B cell (primary cell): ENCODE measurements around the gene ALOX15B. TPM values are rescaled to one million over a fixed set of nuclear protein-coding genes. Genes with fewer than 3 reads are reported as not detected.

ENCODE experiments used
- ATAC-seq: fragments of 200-7000 bp; cut with Tn5 transposase; one replicate; pipeline ENCODE4 v1.10.0; 2021; ENCODE audit warnings: low read depth, mild to moderate bottlenecking, moderate number of reproducible peaks, moderate library complexity
- CTCF ChIA-PET: fragments of 350-600 bp; sonication (Branson Sonifier 250); formaldehyde crosslinking; loops from one replicate; lab custom pipeline; 2021; ENCODE audit warnings: antibody characterized with exemption, inconsistent platforms; lab: Charles Lee
- POLR2A ChIA-PET: fragments of 350-600 bp; sonication (Branson Sonifier 250); formaldehyde crosslinking; loops from one replicate; lab custom pipeline; 2021; ENCODE audit warnings: antibody characterized with exemption; lab: Charles Lee
- DNase-seq: peaks from one replicate; pipeline ENCODE4 v3.0.0; 2013
- H2AFZ ChIP-seq: 2 replicates; pipeline ENCODE4 v1.6.1; 2012; ENCODE audit warnings: mild to moderate bottlenecking, low read depth, low read length; ENCODE audit not compliant: insufficient read depth, poor library complexity, severe bottlenecking
- H3K27ac ChIP-seq, 2 donors: 1 replicate in 1 of 2; 2 replicates in 1 of 2; pipeline ENCODE4 v1.5.1; 2012 to 2013; ENCODE audit warnings: low read length in 2 of 2, mild to moderate bottlenecking in 2 of 2, moderate library complexity in 1 of 2
- H3K27me3 ChIP-seq, 4 experiments: fragments of 200-600 bp in 1 of 4; sonication (generic) in 1 of 4; replicated peaks in 1 of 4; 1 replicate in 2 of 4; 2 replicates in 2 of 4; pipeline versions ENCODE4 v1.6.1 to v1.7.0; 2013 to 2016; ENCODE audit warnings: low read length in 3 of 4, mild to moderate bottlenecking in 2 of 4, mixed read lengths in 1 of 4, moderate library complexity in 1 of 4; ENCODE audit not compliant: insufficient read depth in 4 of 4, control insufficient read depth in 3 of 4; ENCODE audit errors: control extremely low read depth in 1 of 4
- H3K36me3 ChIP-seq, 2 experiments: replicated peaks in 1 of 2; 1 replicate in 1 of 2; 2 replicates in 1 of 2; pipeline versions ENCODE4 v1.6.1 to v1.7.1; 2013; ENCODE audit warnings: low read length in 1 of 2; ENCODE audit not compliant: insufficient read depth in 2 of 2, control insufficient read depth in 1 of 2; ENCODE audit errors: control extremely low read depth in 1 of 2, extremely low read depth in 1 of 2
- H3K4me1 ChIP-seq, 2 donors: fragments of 200-600 bp in 1 of 2; sonication (generic) in 1 of 2; 1 replicate in 1 of 2; 2 replicates in 1 of 2; pipeline versions ENCODE4 v1.5.1 to v1.6.1; 2013 to 2017; ENCODE audit warnings: low read length in 2 of 2; ENCODE audit not compliant: control insufficient read depth in 2 of 2, insufficient read depth in 2 of 2
- H3K4me2 ChIP-seq: replicated peaks from 2 replicates; pipeline ENCODE3; 2012; ENCODE audit warnings: mild to moderate bottlenecking, low read depth, low read length; ENCODE audit not compliant: poor library complexity, severe bottlenecking
- H3K4me3 ChIP-seq, 5 experiments: fragments of 200-600 bp in 1 of 5; sonication (generic) in 1 of 5; 1 replicate in 3 of 5; 2 replicates in 2 of 5; pipeline versions ENCODE4 v1.5.1 to v1.7.0; 2011 to 2016; ENCODE audit warnings: low read length in 4 of 5, mild to moderate bottlenecking in 4 of 5, low read depth in 2 of 5, control low read depth in 1 of 5, moderate library complexity in 1 of 5; ENCODE audit not compliant: insufficient read depth in 1 of 5; ENCODE audit errors: control extremely low read depth in 1 of 5, extremely low read depth in 1 of 5
- H3K79me2 ChIP-seq: fragments of 200-600 bp; sonication (generic); one replicate; pipeline ENCODE4 v1.6.0; 2016; ENCODE audit warnings: low read length; ENCODE audit not compliant: control insufficient read depth, insufficient read depth
- H3K9ac ChIP-seq: fragments of 200-600 bp; sonication (generic); 2 replicates; pipeline ENCODE4 v1.6.1; 2017; ENCODE audit warnings: mild to moderate bottlenecking, low read length, moderate library complexity
- H3K9me3 ChIP-seq, 3 donors: one replicate each; pipeline versions ENCODE4 v1.6.1 to v1.7.1; 2013; ENCODE audit warnings: low read length in 2 of 3; ENCODE audit not compliant: control insufficient read depth in 2 of 3, insufficient read depth in 1 of 3; ENCODE audit errors: control extremely low read depth in 1 of 3
- H4K20me1 ChIP-seq: 2 replicates; pipeline ENCODE4 v1.6.0; 2012; ENCODE audit warnings: mild to moderate bottlenecking, low read length; ENCODE audit not compliant: insufficient read depth, control insufficient read depth, poor library complexity, severe bottlenecking
- H3K27ac Mint-ChIP-seq: one replicate; pipeline ENCODE4 v1.8.0; 2021; ENCODE audit warnings: mixed read lengths
- H3K27me3 Mint-ChIP-seq: one replicate; pipeline ENCODE4 v1.8.0; 2021; ENCODE audit warnings: mixed read lengths
- H3K4me1 Mint-ChIP-seq: one replicate; pipeline ENCODE4 v1.8.0; 2021; ENCODE audit warnings: mixed read lengths
- H3K4me3 Mint-ChIP-seq: one replicate; pipeline ENCODE4 v1.8.0; 2021; ENCODE audit warnings: mixed read lengths
- H3K9me3 Mint-ChIP-seq: one replicate; pipeline ENCODE4 v1.8.0; 2022; ENCODE audit warnings: mixed read lengths; ENCODE audit not compliant: insufficient read depth
- CTCF ChIP-seq: fragments of 200-600 bp; IDR thresholded peaks from one replicate; pipeline ENCODE4 v1.8.0; 2022; ENCODE audit warnings: antibody characterized with exemption, mild to moderate bottlenecking
- EZH2 ChIP-seq: IDR thresholded peaks from 2 replicates; pipeline ENCODE4 v1.6.1; 2012; ENCODE audit warnings: borderline replicate concordance, low read depth, mild to moderate bottlenecking, moderate library complexity, low read length; ENCODE audit not compliant: insufficient read depth, poor library complexity, severe bottlenecking
- WGBS: methylation state at CpG from one replicate; pipeline ENCODE4 v1.1.5; 2013; ENCODE audit warnings: missing lambda C conversion rate; ENCODE audit not compliant: insufficient coverage; 5-methylcytosine and 5-hydroxymethylcytosine counted together
- intact Hi-C: fragments of 100-400 bp; cut with micrococcal nuclease; formaldehyde crosslinking; loops from one replicate; pipeline ENCODE4 v1.10.0; 2022
- polyA plus RNA-seq: library from polyadenylated mRNA; depleted of rRNA; stranded (reverse); fragments of >200 nt; gene quantifications from 2 replicates; pipeline ENCODE4 v1.2.3, GENCODE V29; 2012
- total RNA-seq, 2 donors: library from RNA; stranded (reverse); fragments of 120-200 nt in 1 of 2; gene quantifications; 1 replicate in 1 of 2; 2 replicates in 1 of 2; pipeline versions ENCODE4 v1.2.3 to v1.2.4, GENCODE V29; 2013 to 2022

Gene ALOX15B
- total and polyA plus RNA-seq, 2 donors (not counting 1 experiment from before 2014, with no cell fraction given), result 0.03 TPM; not detected in 1

GRCh38 chr17:8072729-8073461 lies 34.0 kb downstream of the ALOX15B start:
- peaks cover 25 to 28% of the 10 kb centered on the region in 2 donors for H3K4me1 ChIP-seq
- H2AFZ ChIP-seq, result peak overlapping the region; percentile 55
- peaks cover 28% of the 10 kb centered on the region for H3K4me1 Mint-ChIP-seq
- H3K36me3 ChIP-seq, result no peaks in the 10 kb centered on the region
- H4K20me1 ChIP-seq, result no peaks in the 10 kb centered on the region
- peak overlapping the region; percentile 47 for H3K9ac ChIP-seq
- H3K4me3 Mint-ChIP-seq, result peak overlapping the region; percentile 81
- 5% methylated on average over 37 of the region's 40 CpGs for WGBS
- DNase-seq, result peak; percentile 66
- ChIA-PET POLR2A (interaction anchor here (1.2 kb wide), 1 partner anchor 18 kb away, joined by 4 read pairs; no protein-coding TSS in a partner anchor), CTCF (interaction anchor here (0.5 to 11.5 kb wide), 27 partner anchors 7 to 1029 kb away, joined by 3 to 360 read pairs (median 4); partner anchors contain the start of genes ALOX12B, ALOXE3, CTC1 and GUCY2D)
- peak overlapping the region; percentile 74 for H3K4me2 ChIP-seq
- peaks cover 0 to 57% (median 39%) of the 10 kb centered on the region in 4 experiments for H3K27me3 ChIP-seq
- H3K9me3 Mint-ChIP-seq, result no peaks in the 10 kb centered on the region
- H3K27ac ChIP-seq, result no peak overlapping the region
- ATAC-seq, result no peak
- peak overlapping the region in 3 of 5 experiments; percentile 4 to 34 (median 21) for H3K4me3 ChIP-seq
- H3K79me2 ChIP-seq, result no peaks in the 10 kb centered on the region
- intact Hi-C loops, result loop anchor here (1.0 to 2.0 kb wide), 2 partner anchors 13 to 46 kb away; partner anchors contain the start of gene ALOXE3
- peak overlapping the region; percentile 15 for H3K27ac Mint-ChIP-seq
- peaks cover 48% of the 10 kb centered on the region for H3K27me3 Mint-ChIP-seq
- TF ChIP-seq CTCF, result no peak
- no peak for TF ChIP-seq EZH2
- H3K9me3 ChIP-seq, result peaks cover 0 to 19% (median 0%) of the 10 kb centered on the region in 3 donors
